B cell (primary cell): ENCODE measurements around the gene DCHS2. TPM values are rescaled to one million over a fixed set of nuclear protein-coding genes. Genes with fewer than 3 reads are reported as not detected.

Experiments
- ATAC-seq: fragments of 200-7000 bp; cut with Tn5 transposase; one replicate; pipeline ENCODE4 v1.10.0; 2021; ENCODE audit warnings: low read depth, mild to moderate bottlenecking, moderate number of reproducible peaks, moderate library complexity
- CTCF ChIA-PET: fragments of 350-600 bp; sonication (Branson Sonifier 250); formaldehyde crosslinking; loops from one replicate; lab custom pipeline; 2021; ENCODE audit warnings: antibody characterized with exemption, inconsistent platforms; lab: Charles Lee
- POLR2A ChIA-PET: fragments of 350-600 bp; sonication (Branson Sonifier 250); formaldehyde crosslinking; loops from one replicate; lab custom pipeline; 2021; ENCODE audit warnings: antibody characterized with exemption; lab: Charles Lee
- DNase-seq: peaks from one replicate; pipeline ENCODE4 v3.0.0; 2013
- H2AFZ ChIP-seq: 2 replicates; pipeline ENCODE4 v1.6.1; 2012; ENCODE audit warnings: mild to moderate bottlenecking, low read depth, low read length; ENCODE audit not compliant: insufficient read depth, poor library complexity, severe bottlenecking
- H3K27ac ChIP-seq, 2 donors: 1 replicate in 1 of 2; 2 replicates in 1 of 2; pipeline ENCODE4 v1.5.1; 2012 to 2013; ENCODE audit warnings: low read length in 2 of 2, mild to moderate bottlenecking in 2 of 2, moderate library complexity in 1 of 2
- H3K27me3 ChIP-seq, 4 experiments: fragments of 200-600 bp in 1 of 4; sonication (generic) in 1 of 4; replicated peaks in 1 of 4; 1 replicate in 2 of 4; 2 replicates in 2 of 4; pipeline versions ENCODE4 v1.6.1 to v1.7.0; 2013 to 2016; ENCODE audit warnings: low read length in 3 of 4, mild to moderate bottlenecking in 2 of 4, mixed read lengths in 1 of 4, moderate library complexity in 1 of 4; ENCODE audit not compliant: insufficient read depth in 4 of 4, control insufficient read depth in 3 of 4; ENCODE audit errors: control extremely low read depth in 1 of 4
- H3K36me3 ChIP-seq, 2 experiments: replicated peaks in 1 of 2; 1 replicate in 1 of 2; 2 replicates in 1 of 2; pipeline versions ENCODE4 v1.6.1 to v1.7.1; 2013; ENCODE audit warnings: low read length in 1 of 2; ENCODE audit not compliant: insufficient read depth in 2 of 2, control insufficient read depth in 1 of 2; ENCODE audit errors: control extremely low read depth in 1 of 2, extremely low read depth in 1 of 2
- H3K4me1 ChIP-seq, 2 donors: fragments of 200-600 bp in 1 of 2; sonication (generic) in 1 of 2; 1 replicate in 1 of 2; 2 replicates in 1 of 2; pipeline versions ENCODE4 v1.5.1 to v1.6.1; 2013 to 2017; ENCODE audit warnings: low read length in 2 of 2; ENCODE audit not compliant: control insufficient read depth in 2 of 2, insufficient read depth in 2 of 2
- H3K4me2 ChIP-seq: replicated peaks from 2 replicates; pipeline ENCODE3; 2012; ENCODE audit warnings: mild to moderate bottlenecking, low read depth, low read length; ENCODE audit not compliant: poor library complexity, severe bottlenecking
- H3K4me3 ChIP-seq, 5 experiments: fragments of 200-600 bp in 1 of 5; sonication (generic) in 1 of 5; 1 replicate in 3 of 5; 2 replicates in 2 of 5; pipeline versions ENCODE4 v1.5.1 to v1.7.0; 2011 to 2016; ENCODE audit warnings: low read length in 4 of 5, mild to moderate bottlenecking in 4 of 5, low read depth in 2 of 5, control low read depth in 1 of 5, moderate library complexity in 1 of 5; ENCODE audit not compliant: insufficient read depth in 1 of 5; ENCODE audit errors: control extremely low read depth in 1 of 5, extremely low read depth in 1 of 5
- H3K79me2 ChIP-seq: fragments of 200-600 bp; sonication (generic); one replicate; pipeline ENCODE4 v1.6.0; 2016; ENCODE audit warnings: low read length; ENCODE audit not compliant: control insufficient read depth, insufficient read depth
- H3K9ac ChIP-seq: fragments of 200-600 bp; sonication (generic); 2 replicates; pipeline ENCODE4 v1.6.1; 2017; ENCODE audit warnings: mild to moderate bottlenecking, low read length, moderate library complexity
- H3K9me3 ChIP-seq, 3 donors: one replicate each; pipeline versions ENCODE4 v1.6.1 to v1.7.1; 2013; ENCODE audit warnings: low read length in 2 of 3; ENCODE audit not compliant: control insufficient read depth in 2 of 3, insufficient read depth in 1 of 3; ENCODE audit errors: control extremely low read depth in 1 of 3
- H4K20me1 ChIP-seq: 2 replicates; pipeline ENCODE4 v1.6.0; 2012; ENCODE audit warnings: mild to moderate bottlenecking, low read length; ENCODE audit not compliant: insufficient read depth, control insufficient read depth, poor library complexity, severe bottlenecking
- H3K27ac Mint-ChIP-seq: one replicate; pipeline ENCODE4 v1.8.0; 2021; ENCODE audit warnings: mixed read lengths
- H3K27me3 Mint-ChIP-seq: one replicate; pipeline ENCODE4 v1.8.0; 2021; ENCODE audit warnings: mixed read lengths
- H3K4me1 Mint-ChIP-seq: one replicate; pipeline ENCODE4 v1.8.0; 2021; ENCODE audit warnings: mixed read lengths
- H3K4me3 Mint-ChIP-seq: one replicate; pipeline ENCODE4 v1.8.0; 2021; ENCODE audit warnings: mixed read lengths
- H3K9me3 Mint-ChIP-seq: one replicate; pipeline ENCODE4 v1.8.0; 2022; ENCODE audit warnings: mixed read lengths; ENCODE audit not compliant: insufficient read depth
- CTCF ChIP-seq: fragments of 200-600 bp; IDR thresholded peaks from one replicate; pipeline ENCODE4 v1.8.0; 2022; ENCODE audit warnings: antibody characterized with exemption, mild to moderate bottlenecking
- EZH2 ChIP-seq: IDR thresholded peaks from 2 replicates; pipeline ENCODE4 v1.6.1; 2012; ENCODE audit warnings: borderline replicate concordance, low read depth, mild to moderate bottlenecking, moderate library complexity, low read length; ENCODE audit not compliant: insufficient read depth, poor library complexity, severe bottlenecking
- WGBS: methylation state at CpG from one replicate; pipeline ENCODE4 v1.1.5; 2013; ENCODE audit warnings: missing lambda C conversion rate; ENCODE audit not compliant: insufficient coverage; 5-methylcytosine and 5-hydroxymethylcytosine counted together
- intact Hi-C: fragments of 100-400 bp; cut with micrococcal nuclease; formaldehyde crosslinking; loops from one replicate; pipeline ENCODE4 v1.10.0; 2022
- polyA plus RNA-seq: library from polyadenylated mRNA; depleted of rRNA; stranded (reverse); fragments of >200 nt; gene quantifications from 2 replicates; pipeline ENCODE4 v1.2.3, GENCODE V29; 2012
- total RNA-seq, 2 donors: library from RNA; stranded (reverse); fragments of 120-200 nt in 1 of 2; gene quantifications; 1 replicate in 1 of 2; 2 replicates in 1 of 2; pipeline versions ENCODE4 v1.2.3 to v1.2.4, GENCODE V29; 2013 to 2022

DCHS2 gene
- total and polyA plus RNA-seq, 2 donors (not counting 1 experiment from before 2014, with no cell fraction given): 0.02 to 0.06 TPM

GRCh38 chr4:154456240-154456639, 35.4 kb downstream of the DCHS2 start:
- H3K27me3 Mint-ChIP-seq: peaks cover 31% of the 10 kb centered on the region
- Histone ChIP-seq H4K20me1 (no peaks in the 10 kb centered on the region), H3K9me3 (peaks cover 0 to 4% (median 4%) of the 10 kb centered on the region in 3 donors), H3K36me3 (no peaks in the 10 kb centered on the region), H3K4me3 (no peak overlapping the region), H3K4me2 (no peak overlapping the region), H3K9ac (no peak overlapping the region), H3K27ac (no peak overlapping the region), H3K27me3 (peaks cover 0 to 11% (median 1%) of the 10 kb centered on the region in 4 experiments), H3K79me2 (no peaks in the 10 kb centered on the region), H3K4me1 (no peaks in the 10 kb centered on the region), H2AFZ (no peak overlapping the region)
- no peak for TF ChIP-seq EZH2
- TF ChIP-seq CTCF: no peak
- intact Hi-C loops: no loop called here
- CTCF ChIA-PET: no interaction called here
- H3K4me3 Mint-ChIP-seq: no peak overlapping the region
- peaks cover 2% of the 10 kb centered on the region for H3K9me3 Mint-ChIP-seq
- ATAC-seq (no peak), DNase-seq (no peak)
- 70% methylated on average over 2 of the region's 6 CpGs for WGBS
- no peaks in the 10 kb centered on the region for H3K4me1 Mint-ChIP-seq
- POLR2A ChIA-PET: no interaction called here
- no peak overlapping the region for H3K27ac Mint-ChIP-seq

GRCh38 chr4:154455111-154455510, 36.5 kb downstream of the DCHS2 start:
- no peaks in the 10 kb centered on the region for H3K4me1 ChIP-seq
- H4K20me1 ChIP-seq: no peaks in the 10 kb centered on the region
- Mint-ChIP-seq H3K27ac (no peak overlapping the region), H3K27me3 (peaks cover 32% of the 10 kb centered on the region), H3K4me3 (no peak overlapping the region), H3K4me1 (no peaks in the 10 kb centered on the region), H3K9me3 (peaks cover 2% of the 10 kb centered on the region)
- H3K27ac ChIP-seq: no peak overlapping the region
- no peak overlapping the region for H3K4me3 ChIP-seq
- no peak overlapping the region for H2AFZ ChIP-seq
- WGBS: no CpG with 5 or more reads among the region's 1 CpG
- H3K27me3 ChIP-seq: peaks cover 0 to 8% (median 3%) of the 10 kb centered on the region in 4 experiments
- H3K4me2 ChIP-seq: no peak overlapping the region
- H3K9ac ChIP-seq: no peak overlapping the region
- no peak for TF ChIP-seq EZH2
- no peak for TF ChIP-seq CTCF
- no peaks in the 10 kb centered on the region for H3K36me3 ChIP-seq
- no peaks in the 10 kb centered on the region for H3K79me2 ChIP-seq
- ATAC-seq (no peak), DNase-seq (no peak)
- ChIA-PET CTCF (no interaction called here), POLR2A (no interaction called here)
- intact Hi-C loops: no loop called here
- H3K9me3 ChIP-seq: peaks cover 0 to 4% (median 4%) of the 10 kb centered on the region in 3 donors
